HL-60 (cell line): ENCODE results near the gene OPA1.

Source experiments
- DNase-seq, 2 experiments: peaks; one replicate each; pipeline ENCODE4 v3.0.0-alpha.2; 2010 to 2020; ENCODE audit warnings: low read depth in 1 of 2, low spot score in 1 of 2
- H3K27ac ChIP-seq: fragments of 250-450 bp; sonication (Bioruptor Pico); replicated peaks from 2 replicates; pipeline ENCODE4 v1.5.1; 2020; ENCODE audit warnings: mild to moderate bottlenecking, moderate library complexity
- H3K27me3 ChIP-seq: fragments of 250-450 bp; sonication (Bioruptor Pico); 2 replicates; pipeline ENCODE4 v1.5.1; 2021; ENCODE audit warnings: mild to moderate bottlenecking, moderate library complexity; ENCODE audit not compliant: insufficient read depth, poor library complexity, severe bottlenecking
- H3K4me3 ChIP-seq: replicated peaks from 2 replicates; pipeline ENCODE4 v1.5.1; 2011; ENCODE audit warnings: mild to moderate bottlenecking, control low read depth, low read length; ENCODE audit not compliant: insufficient read depth
- GABPA ChIP-seq: IDR thresholded peaks from 2 replicates; pipeline ENCODE4 v1.6.1; 2012; ENCODE audit warnings: low read depth
- POLR2AphosphoS5 ChIP-seq: IDR thresholded peaks from 2 replicates; pipeline ENCODE4 v1.6.1; 2012; ENCODE audit warnings: low read depth
- SPI1 ChIP-seq: IDR thresholded peaks from 2 replicates; pipeline ENCODE4 v1.6.1; 2012; ENCODE audit warnings: low read depth, mild to moderate bottlenecking, borderline replicate concordance
- TF ChIP-seq, protein P1 (sequence below): IDR thresholded peaks from 2 replicates; pipeline ENCODE4 v1.6.1; 2012; ENCODE audit warnings: low read depth; ENCODE audit not compliant: insufficient replicate concordance
- TF ChIP-seq, protein P2 (sequence below): IDR thresholded peaks from one replicate; pipeline ENCODE4 v1.5.1; 2011; ENCODE audit warnings: low read length, control low read depth, inconsistent platforms; ENCODE audit not compliant: insufficient read depth

Gene OPA1

DNA sequence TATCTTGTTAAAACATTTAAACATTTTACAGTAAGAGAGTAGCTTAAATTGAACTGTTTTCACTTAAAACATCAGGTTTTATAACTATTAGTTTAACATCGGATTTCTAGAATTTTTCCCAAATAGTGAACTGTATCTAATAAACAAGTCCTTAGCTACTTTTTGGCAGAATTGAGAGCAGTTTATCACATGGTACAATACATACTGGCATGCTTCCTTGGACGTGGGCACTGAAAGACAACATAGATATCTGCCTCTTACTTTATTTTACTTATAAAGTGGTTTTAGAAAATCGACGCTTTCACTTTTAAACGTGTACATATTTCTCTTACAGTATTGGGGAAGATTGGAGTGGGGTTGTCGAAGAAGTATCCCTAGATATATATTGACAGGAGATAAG is 52.8 kb downstream of the OPA1 start:
- no peaks in the 10 kb centered on the region for H3K27me3 ChIP-seq
- H3K27ac ChIP-seq: no peak overlapping the region
- TF ChIP-seq SPI1 (no peak), POLR2AphosphoS5 (no peak), GABPA (no peak)
- TF ChIP-seq, protein P1, sequence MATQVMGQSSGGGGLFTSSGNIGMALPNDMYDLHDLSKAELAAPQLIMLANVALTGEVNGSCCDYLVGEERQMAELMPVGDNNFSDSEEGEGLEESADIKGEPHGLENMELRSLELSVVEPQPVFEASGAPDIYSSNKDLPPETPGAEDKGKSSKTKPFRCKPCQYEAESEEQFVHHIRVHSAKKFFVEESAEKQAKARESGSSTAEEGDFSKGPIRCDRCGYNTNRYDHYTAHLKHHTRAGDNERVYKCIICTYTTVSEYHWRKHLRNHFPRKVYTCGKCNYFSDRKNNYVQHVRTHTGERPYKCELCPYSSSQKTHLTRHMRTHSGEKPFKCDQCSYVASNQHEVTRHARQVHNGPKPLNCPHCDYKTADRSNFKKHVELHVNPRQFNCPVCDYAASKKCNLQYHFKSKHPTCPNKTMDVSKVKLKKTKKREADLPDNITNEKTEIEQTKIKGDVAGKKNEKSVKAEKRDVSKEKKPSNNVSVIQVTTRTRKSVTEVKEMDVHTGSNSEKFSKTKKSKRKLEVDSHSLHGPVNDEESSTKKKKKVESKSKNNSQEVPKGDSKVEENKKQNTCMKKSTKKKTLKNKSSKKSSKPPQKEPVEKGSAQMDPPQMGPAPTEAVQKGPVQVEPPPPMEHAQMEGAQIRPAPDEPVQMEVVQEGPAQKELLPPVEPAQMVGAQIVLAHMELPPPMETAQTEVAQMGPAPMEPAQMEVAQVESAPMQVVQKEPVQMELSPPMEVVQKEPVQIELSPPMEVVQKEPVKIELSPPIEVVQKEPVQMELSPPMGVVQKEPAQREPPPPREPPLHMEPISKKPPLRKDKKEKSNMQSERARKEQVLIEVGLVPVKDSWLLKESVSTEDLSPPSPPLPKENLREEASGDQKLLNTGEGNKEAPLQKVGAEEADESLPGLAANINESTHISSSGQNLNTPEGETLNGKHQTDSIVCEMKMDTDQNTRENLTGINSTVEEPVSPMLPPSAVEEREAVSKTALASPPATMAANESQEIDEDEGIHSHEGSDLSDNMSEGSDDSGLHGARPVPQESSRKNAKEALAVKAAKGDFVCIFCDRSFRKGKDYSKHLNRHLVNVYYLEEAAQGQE: no peak
- TF ChIP-seq, protein P2, sequence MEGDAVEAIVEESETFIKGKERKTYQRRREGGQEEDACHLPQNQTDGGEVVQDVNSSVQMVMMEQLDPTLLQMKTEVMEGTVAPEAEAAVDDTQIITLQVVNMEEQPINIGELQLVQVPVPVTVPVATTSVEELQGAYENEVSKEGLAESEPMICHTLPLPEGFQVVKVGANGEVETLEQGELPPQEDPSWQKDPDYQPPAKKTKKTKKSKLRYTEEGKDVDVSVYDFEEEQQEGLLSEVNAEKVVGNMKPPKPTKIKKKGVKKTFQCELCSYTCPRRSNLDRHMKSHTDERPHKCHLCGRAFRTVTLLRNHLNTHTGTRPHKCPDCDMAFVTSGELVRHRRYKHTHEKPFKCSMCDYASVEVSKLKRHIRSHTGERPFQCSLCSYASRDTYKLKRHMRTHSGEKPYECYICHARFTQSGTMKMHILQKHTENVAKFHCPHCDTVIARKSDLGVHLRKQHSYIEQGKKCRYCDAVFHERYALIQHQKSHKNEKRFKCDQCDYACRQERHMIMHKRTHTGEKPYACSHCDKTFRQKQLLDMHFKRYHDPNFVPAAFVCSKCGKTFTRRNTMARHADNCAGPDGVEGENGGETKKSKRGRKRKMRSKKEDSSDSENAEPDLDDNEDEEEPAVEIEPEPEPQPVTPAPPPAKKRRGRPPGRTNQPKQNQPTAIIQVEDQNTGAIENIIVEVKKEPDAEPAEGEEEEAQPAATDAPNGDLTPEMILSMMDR: no peak
- DNase-seq: no peak
- H3K4me3 ChIP-seq: no peak overlapping the region

DNA sequence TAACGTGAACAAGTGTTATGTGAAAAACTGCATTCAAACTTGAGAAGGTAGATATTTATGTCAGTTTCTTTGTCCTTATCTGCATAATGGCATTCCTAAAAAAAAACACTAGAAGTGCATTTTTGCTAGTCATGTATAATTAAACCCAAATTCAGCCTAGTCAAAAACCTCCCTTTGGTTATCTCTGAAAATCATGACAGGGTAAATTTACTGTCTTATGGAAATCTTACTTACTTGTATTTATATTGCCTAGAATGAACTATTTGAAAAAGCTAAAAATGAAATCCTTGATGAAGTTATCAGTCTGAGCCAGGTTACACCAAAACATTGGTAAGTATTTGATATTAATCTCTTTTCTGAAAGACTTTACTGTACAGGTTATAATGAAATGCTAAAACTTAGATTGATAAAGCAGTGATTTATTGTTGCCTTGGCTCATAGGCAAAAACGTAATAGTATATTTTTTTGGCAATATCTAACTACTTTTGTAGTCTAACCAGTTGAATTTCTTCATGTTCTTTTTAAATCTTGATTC is 55.6 kb downstream of the OPA1 start:
- no peaks in the 10 kb centered on the region for H3K27me3 ChIP-seq
- DNase-seq: no peak
- TF ChIP-seq GABPA (no peak), POLR2AphosphoS5 (no peak), SPI1 (no peak)
- TF ChIP-seq, protein P2: no peak
- TF ChIP-seq, protein P1: no peak
- H3K4me3 ChIP-seq: no peak overlapping the region
- no peak overlapping the region for H3K27ac ChIP-seq

DNA sequence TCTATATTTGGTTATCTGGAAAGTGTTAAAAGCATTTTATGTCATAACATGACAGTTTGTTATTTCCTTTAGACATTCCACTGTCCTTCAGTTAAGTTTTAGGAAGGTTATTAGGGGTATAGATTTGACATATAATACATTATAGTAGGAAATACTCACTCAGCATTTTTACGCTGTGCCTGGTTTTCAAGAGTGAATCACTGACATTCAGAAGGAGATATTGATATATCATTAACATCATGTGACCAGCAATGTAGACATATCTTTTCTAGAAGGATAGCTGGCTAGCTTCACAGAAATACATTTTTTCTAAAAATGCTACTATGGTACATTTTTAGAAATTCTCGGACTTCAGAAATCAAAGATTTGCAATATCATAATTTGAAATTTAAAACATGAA is 57.6 kb downstream of the OPA1 start:
- no peak for DNase-seq
- Histone ChIP-seq H3K27me3 (no peaks in the 10 kb centered on the region), H3K4me3 (no peak overlapping the region), H3K27ac (no peak overlapping the region)
- TF ChIP-seq, protein P1: no peak
- TF ChIP-seq GABPA (no peak), SPI1 (no peak), POLR2AphosphoS5 (no peak)
- TF ChIP-seq, protein P2: no peak
